Thyroid gland (tissue), 4 donors: ENCODE data around the gene USP6NL. TPM values are rescaled to one million over a fixed set of nuclear protein-coding genes. Genes with fewer than 3 reads are reported as not detected.

ENCODE experiments used
- DNase-seq, 2 donors: peaks; one replicate each; pipeline ENCODE4 v3.0.0-alpha.2; 2019
- H3K27ac ChIP-seq, 3 donors: fragments of 200-600 bp; sonication (generic); 1 replicate in 2 of 3; 2 replicates in 1 of 3; pipeline ENCODE4 v1.5.1; 2016 to 2019; ENCODE audit warnings: mild to moderate bottlenecking in 1 of 3, moderate library complexity in 1 of 3
- H3K27me3 ChIP-seq: fragments of 200-600 bp; sonication (generic); one replicate; pipeline ENCODE4 v1.5.1; 2019
- H3K36me3 ChIP-seq, 2 donors: fragments of 200-600 bp; sonication (generic); one replicate each; pipeline ENCODE4 v1.5.1; 2016 to 2019
- H3K4me1 ChIP-seq, 2 donors: fragments of 200-600 bp; sonication (generic); one replicate each; pipeline ENCODE4 v1.5.1; 2017 to 2019
- H3K4me3 ChIP-seq, 3 donors: fragments of 200-600 bp; sonication (generic); replicated peaks in 1 of 3; 1 replicate in 2 of 3; 2 replicates in 1 of 3; pipeline ENCODE4 v1.5.1; 2016; ENCODE audit warnings: mild to moderate bottlenecking in 1 of 3
- H3K9me3 ChIP-seq: fragments of 200-600 bp; sonication (generic); one replicate; pipeline ENCODE4 v1.5.1; 2017
- POLR2A ChIP-seq, 2 donors: fragments of 450-650 bp; IDR thresholded peaks; one replicate each; pipeline ENCODE4 v1.6.1; 2017; ENCODE audit warnings: antibody characterized with exemption in 2 of 2, mild to moderate bottlenecking in 2 of 2, moderate library complexity in 1 of 2
- WGBS, 2 donors: methylation state at CpG; one replicate each; pipeline ENCODE4 v1.1.5; 2017; 5-methylcytosine and 5-hydroxymethylcytosine counted together
- intact Hi-C: fragments of 100-400 bp; cut with DNase I; formaldehyde crosslinking; loops from one replicate; pipeline ENCODE4 v1.15.1; 2023
- total RNA-seq, 4 donors: library from RNA; depleted of rRNA; stranded (reverse); fragments of >200 nt; gene quantifications; one replicate each; pipeline ENCODE4 v1.2.3, GENCODE V29; 2016
- TF ChIP-seq, protein P1 (sequence below), 6 experiments: fragments of 200-600 bp in 3 of 6; fragments of 450-650 bp in 3 of 6; sonication (generic) in 3 of 6; IDR thresholded peaks; one replicate each; pipeline ENCODE4 v1.5.1; 2016 to 2019; ENCODE audit warnings: antibody characterized with exemption in 6 of 6, mild to moderate bottlenecking in 2 of 6, inconsistent platforms in 1 of 6, moderate library complexity in 1 of 6

USP6NL gene
- total RNA-seq, 4 donors from 2014 or later, result 16.7 to 24.3 (median 17.8) TPM

DNA sequence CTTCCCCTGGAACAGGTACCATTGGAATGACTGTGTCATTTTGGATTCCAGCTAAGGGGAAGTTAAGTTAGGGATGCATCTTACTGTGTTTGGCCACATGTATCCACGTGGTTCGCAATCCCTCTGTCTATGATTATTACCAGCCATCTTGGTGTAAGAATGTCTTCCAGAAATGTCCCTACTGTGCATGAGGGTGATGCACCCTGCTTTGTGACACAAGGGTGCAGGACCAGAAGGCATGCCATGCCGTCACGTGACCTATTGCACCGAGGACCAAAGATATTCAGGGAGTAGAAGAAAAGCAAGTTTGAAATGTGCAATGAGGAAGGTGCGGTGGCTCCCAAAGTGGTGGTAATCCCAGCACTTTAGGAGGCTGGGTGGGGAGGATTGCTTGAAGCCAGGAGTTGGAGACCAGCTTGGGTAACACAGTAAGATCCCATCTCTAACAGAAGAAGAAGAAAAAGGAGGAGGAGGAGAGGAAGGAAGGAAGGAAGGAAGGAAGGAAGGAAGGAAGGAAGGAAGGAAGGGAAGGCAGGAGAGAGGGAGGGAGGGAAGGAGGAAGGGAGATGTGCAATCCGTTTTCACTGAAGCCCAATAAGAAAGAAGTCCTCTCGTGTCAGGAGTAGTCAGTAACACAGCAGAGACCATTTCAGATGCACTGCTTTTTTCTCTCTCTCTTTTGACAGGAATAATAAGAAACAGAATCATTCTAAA lies 42.5 kb upstream of the USP6NL start:
- Histone ChIP-seq H3K27ac (no peak overlapping the region), H3K27me3 (no peaks in the 10 kb centered on the region), H3K9me3 (no peaks in the 10 kb centered on the region), H3K4me3 (no peak overlapping the region), H3K36me3 (no peaks in the 10 kb centered on the region), H3K4me1 (peaks cover 6 to 8% of the 10 kb centered on the region in 2 donors)
- WGBS, 2 donors, result 84 to 86% methylated on average over 8 of the region's 8 CpGs
- no peak for TF ChIP-seq POLR2A (IDR thresholded peaks at IDR 0.05)
- TF ChIP-seq, protein P1, sequence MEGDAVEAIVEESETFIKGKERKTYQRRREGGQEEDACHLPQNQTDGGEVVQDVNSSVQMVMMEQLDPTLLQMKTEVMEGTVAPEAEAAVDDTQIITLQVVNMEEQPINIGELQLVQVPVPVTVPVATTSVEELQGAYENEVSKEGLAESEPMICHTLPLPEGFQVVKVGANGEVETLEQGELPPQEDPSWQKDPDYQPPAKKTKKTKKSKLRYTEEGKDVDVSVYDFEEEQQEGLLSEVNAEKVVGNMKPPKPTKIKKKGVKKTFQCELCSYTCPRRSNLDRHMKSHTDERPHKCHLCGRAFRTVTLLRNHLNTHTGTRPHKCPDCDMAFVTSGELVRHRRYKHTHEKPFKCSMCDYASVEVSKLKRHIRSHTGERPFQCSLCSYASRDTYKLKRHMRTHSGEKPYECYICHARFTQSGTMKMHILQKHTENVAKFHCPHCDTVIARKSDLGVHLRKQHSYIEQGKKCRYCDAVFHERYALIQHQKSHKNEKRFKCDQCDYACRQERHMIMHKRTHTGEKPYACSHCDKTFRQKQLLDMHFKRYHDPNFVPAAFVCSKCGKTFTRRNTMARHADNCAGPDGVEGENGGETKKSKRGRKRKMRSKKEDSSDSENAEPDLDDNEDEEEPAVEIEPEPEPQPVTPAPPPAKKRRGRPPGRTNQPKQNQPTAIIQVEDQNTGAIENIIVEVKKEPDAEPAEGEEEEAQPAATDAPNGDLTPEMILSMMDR (IDR thresholded peaks at IDR 0.05), result no peak
- intact Hi-C loops, result no loop called here
- no peak for DNase-seq

DNA sequence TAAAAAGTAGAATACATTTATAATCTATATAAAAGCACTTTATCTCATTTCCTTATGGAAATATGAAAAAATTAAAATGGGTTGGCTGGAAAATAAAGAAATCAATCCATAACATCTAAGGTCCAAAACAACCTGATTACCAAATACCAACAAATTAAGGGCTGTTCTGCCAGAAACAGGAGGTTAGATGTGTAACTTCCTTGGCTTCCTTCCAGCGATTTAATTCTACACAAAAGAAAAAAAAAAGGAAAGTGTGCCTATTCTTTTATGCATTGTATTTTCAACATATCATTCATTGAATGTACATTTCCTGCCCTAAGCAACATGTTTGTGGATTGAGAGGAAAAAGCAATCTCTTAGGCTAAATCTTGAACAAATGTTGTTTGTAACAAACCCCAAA lies 36.2 kb upstream of the USP6NL start:
- Histone ChIP-seq H3K9me3 (no peaks in the 10 kb centered on the region), H3K36me3 (no peaks in the 10 kb centered on the region), H3K4me3 (no peak overlapping the region), H3K27ac (no peak overlapping the region), H3K27me3 (no peaks in the 10 kb centered on the region), H3K4me1 (no peaks in the 10 kb centered on the region)
- TF ChIP-seq, protein P1 (IDR thresholded peaks at IDR 0.05), result no peak
- TF ChIP-seq POLR2A (IDR thresholded peaks at IDR 0.05), result no peak
- intact Hi-C loops, result no loop called here
- WGBS, 2 donors, result 45 to 68% methylated on average over 1 of the region's 1 CpG
- DNase-seq, result no peak

DNA sequence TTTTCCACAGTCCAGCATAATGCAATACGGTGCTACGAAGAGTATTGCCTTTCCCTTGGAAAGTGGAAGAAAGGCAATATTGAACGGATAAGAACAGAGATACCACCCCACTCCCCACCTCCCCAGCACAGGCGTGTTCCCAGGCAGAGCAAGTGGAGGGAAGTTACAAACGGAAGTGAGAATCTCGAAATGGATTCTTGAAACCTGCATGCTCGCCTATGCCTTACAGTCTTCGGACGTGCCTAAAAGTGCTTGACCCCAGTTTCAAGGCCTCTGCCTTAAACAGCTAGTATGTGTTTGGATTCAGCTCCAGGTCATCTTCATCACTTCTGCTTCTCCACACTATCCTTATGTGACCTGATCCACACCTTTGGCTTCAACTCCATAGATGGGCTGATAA lies 35.0 kb upstream of the USP6NL start:
- intact Hi-C loops, result no loop called here
- Histone ChIP-seq H3K4me1 (no peaks in the 10 kb centered on the region), H3K36me3 (no peaks in the 10 kb centered on the region), H3K4me3 (no peak overlapping the region), H3K9me3 (no peaks in the 10 kb centered on the region), H3K27ac (no peak overlapping the region), H3K27me3 (no peaks in the 10 kb centered on the region)
- no peak for DNase-seq
- 85 to 90% methylated on average over 9 of the region's 9 CpGs for WGBS, 2 donors
- TF ChIP-seq POLR2A (IDR thresholded peaks at IDR 0.05), result no peak
- TF ChIP-seq, protein P1 (IDR thresholded peaks at IDR 0.05), result no peak

DNA sequence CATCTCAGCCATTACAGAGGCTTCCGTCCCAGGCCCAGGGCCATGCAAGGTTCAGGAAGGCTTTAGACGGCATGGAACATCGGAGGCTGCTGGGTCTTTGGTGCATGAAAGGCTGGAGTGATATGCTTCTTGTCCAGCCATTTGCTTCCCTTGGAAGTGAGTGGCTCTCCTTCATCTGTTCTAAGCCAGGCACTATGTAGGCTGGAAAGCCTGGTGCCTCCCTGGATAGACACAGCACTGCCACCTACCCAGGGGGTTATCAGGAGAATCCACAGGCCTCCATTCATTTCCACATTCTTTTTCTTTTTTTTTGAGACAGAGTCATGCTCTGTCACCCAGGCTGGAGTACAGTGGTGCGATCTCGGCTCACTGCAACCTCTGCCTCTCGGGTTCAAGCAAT lies 31.6 kb upstream of the USP6NL start:
- intact Hi-C loops, result no loop called here
- no peak overlapping the region for H3K27ac ChIP-seq
- H3K9me3 ChIP-seq, result no peaks in the 10 kb centered on the region
- DNase-seq, result no peak
- 84 to 93% methylated on average over 6 of the region's 6 CpGs for WGBS, 2 donors
- no peak for TF ChIP-seq POLR2A (IDR thresholded peaks at IDR 0.05)
- TF ChIP-seq, protein P1 (IDR thresholded peaks at IDR 0.05), result no peak
- no peaks in the 10 kb centered on the region for H3K36me3 ChIP-seq
- H3K4me1 ChIP-seq, result no peaks in the 10 kb centered on the region
- no peak overlapping the region for H3K4me3 ChIP-seq
- no peaks in the 10 kb centered on the region for H3K27me3 ChIP-seq

DNA sequence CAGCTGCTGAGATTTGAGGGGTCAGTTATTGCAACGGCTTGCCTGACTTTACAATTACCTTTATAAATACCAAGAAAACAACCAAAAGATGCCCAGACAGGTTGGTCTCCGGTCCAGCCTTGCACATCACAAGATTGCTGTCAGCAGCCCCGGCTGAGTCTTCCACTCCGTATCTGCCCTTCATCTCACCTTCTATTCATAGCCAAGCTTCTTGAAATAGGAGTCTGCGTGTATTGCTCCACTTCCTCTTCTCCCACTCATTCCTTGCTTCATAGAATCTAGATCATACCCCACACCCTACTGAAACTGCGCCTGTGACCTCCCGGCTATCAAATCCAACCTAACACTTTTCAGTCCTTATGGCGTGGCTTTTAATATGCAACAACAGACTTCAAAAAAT lies 31.1 kb upstream of the USP6NL start:
- H3K27me3 ChIP-seq, result no peaks in the 10 kb centered on the region
- H3K36me3 ChIP-seq, result no peaks in the 10 kb centered on the region
- H3K4me1 ChIP-seq, result no peaks in the 10 kb centered on the region
- TF ChIP-seq POLR2A (IDR thresholded peaks at IDR 0.05), result no peak
- TF ChIP-seq, protein P1 (IDR thresholded peaks at IDR 0.05), result no peak
- H3K4me3 ChIP-seq, result no peak overlapping the region
- intact Hi-C loops, result no loop called here
- WGBS, 2 donors, result 85 to 88% methylated on average over 8 of the region's 8 CpGs
- no peak for DNase-seq
- no peaks in the 10 kb centered on the region for H3K9me3 ChIP-seq
- no peak overlapping the region for H3K27ac ChIP-seq
